K562 (cell line): Measurements from ENCODE around the gene SLC35F5. TPM values are rescaled to one million over a fixed set of nuclear protein-coding genes. Genes with fewer than 3 reads are reported as not detected.
"Not testable (repeated sequence)": the region's sequence is repeated elsewhere in the genome, so short reads cannot be mapped to it uniquely, and the experiment has no call there.

ENCODE experiments used
- ATAC-seq: fragments of 200-7000 bp; cut with Tn5 transposase; 3 replicates; pipeline ENCODE4 v1.9.1; 2020; ENCODE audit warnings: moderate library complexity
- BruUV-seq: library from RNA; stranded (reverse); fragments of 400-500 nt; replicated peaks from 2 replicates; lab custom pipeline; 2021; lab: Mats Ljungman, UMichigan
- CTCF ChIA-PET: fragments of 300-600 bp; formaldehyde crosslinking; extraction: SDS; loops from one replicate; lab custom pipeline; 2021; ENCODE audit warnings: low intra/inter-chr PET ratio; lab: Yijun Ruan, JAX
- POLR2A ChIA-PET: fragments of 300-600, 350-650 bp; sonication (Branson Sonifier 250); formaldehyde crosslinking; extraction: SDS; loops from one replicate; lab custom pipeline; 2021; ENCODE audit warnings: antibody characterized with exemption, inconsistent platforms; lab: Yijun Ruan, JAX
- DNase-seq, 4 experiments: peaks; one replicate each; pipeline versions ENCODE4 v3.0.0 to v3.0.0-alpha.2; 2011 to 2018; ENCODE audit warnings: low spot score in 3 of 4, mixed read lengths in 3 of 4; ENCODE audit errors: extremely low read depth in 1 of 4
- FAIRE-seq: peaks from 2 replicates; lab custom pipeline; 2011; peaks lifted over from hg19 to GRCh38; lab: Jason Lieb, UNC
- H2AFZ ChIP-seq: 2 replicates; pipeline ENCODE4 v1.6.0; 2011; ENCODE audit warnings: low read depth, low read length, control low read depth, inconsistent platforms
- H3K27ac ChIP-seq: fragments of 200-600 bp; 3 replicates; pipeline ENCODE4 v1.8.0; 2011; ENCODE audit warnings: low read depth, mild to moderate bottlenecking, control low read depth, inconsistent platforms, low read length, moderate library complexity, mixed read lengths; ENCODE audit errors: extremely low read depth
- H3K27me3 ChIP-seq, 2 experiments: fragments of 300-600 bp in 1 of 2; 2 replicates in 1 of 2; 3 replicates in 1 of 2; pipeline versions ENCODE4 v1.6.0 to v1.8.0; 2011; ENCODE audit warnings: inconsistent platforms in 2 of 2, low read length in 2 of 2, mild to moderate bottlenecking in 1 of 2, mixed read lengths in 1 of 2, moderate library complexity in 1 of 2; ENCODE audit not compliant: control insufficient read depth in 2 of 2, insufficient read depth in 2 of 2
- H3K36me3 ChIP-seq: fragments of 300-600 bp; 3 replicates; pipeline ENCODE4 v1.8.0; 2011; ENCODE audit warnings: mild to moderate bottlenecking, low read length, inconsistent platforms; ENCODE audit not compliant: control insufficient read depth, insufficient read depth
- H3K4me1 ChIP-seq, 2 experiments: fragments of 200-600 bp in 1 of 2; replicated peaks in 1 of 2; 2 replicates in 1 of 2; 3 replicates in 1 of 2; pipeline versions ENCODE4 v1.5.1 to v1.8.0; 2011; ENCODE audit warnings: inconsistent platforms in 2 of 2, low read length in 2 of 2, mild to moderate bottlenecking in 1 of 2, mixed read lengths in 1 of 2, moderate library complexity in 1 of 2; ENCODE audit not compliant: control insufficient read depth in 2 of 2, insufficient read depth in 2 of 2
- H3K4me2 ChIP-seq: 2 replicates; pipeline ENCODE4 v1.6.1; 2011; ENCODE audit warnings: low read length, control low read depth, inconsistent platforms, mixed read lengths; ENCODE audit not compliant: insufficient read depth
- H3K4me3 ChIP-seq: fragments of 200-600 bp; sonication (generic), shearing (Covaris generic); 2 replicates; pipeline ENCODE4 v1.5.1; 2016; ENCODE audit warnings: control low read depth, inconsistent platforms
- H3K79me2 ChIP-seq: fragments of 200-600 bp; 3 replicates; pipeline ENCODE4 v1.8.0; 2011; ENCODE audit warnings: low read length, inconsistent platforms; ENCODE audit not compliant: control insufficient read depth, insufficient read depth
- H3K9ac ChIP-seq, 2 experiments: 2 replicates each; pipeline versions ENCODE4 v1.6.0 to v1.6.1; 2011; ENCODE audit warnings: low read depth in 2 of 2, low read length in 2 of 2, control low read depth in 1 of 2, inconsistent platforms in 1 of 2, mild to moderate bottlenecking in 1 of 2, mixed read lengths in 1 of 2; ENCODE audit not compliant: insufficient read depth in 1 of 2
- H3K9me1 ChIP-seq: one replicate; pipeline ENCODE4 v1.6.0; 2011; ENCODE audit warnings: inconsistent platforms, mild to moderate bottlenecking, low read length, moderate library complexity; ENCODE audit not compliant: control insufficient read depth, insufficient read depth
- H3K9me3 ChIP-seq: replicated peaks from 2 replicates; pipeline ENCODE4 v1.5.1; 2011; ENCODE audit warnings: low read depth, low read length, inconsistent platforms; ENCODE audit not compliant: control insufficient read depth, insufficient read depth
- H4K20me1 ChIP-seq: replicated peaks from 2 replicates; pipeline ENCODE4 v1.6.1; 2011; ENCODE audit warnings: low read length, inconsistent platforms, mixed read lengths; ENCODE audit not compliant: control insufficient read depth, insufficient read depth
- CEBPB ChIP-seq: fragments of 450-650 bp; IDR thresholded peaks from 2 replicates; pipeline ENCODE4 v1.6.1; 2016; ENCODE audit warnings: missing genetic modification characterization, missing compliant biosample characterization
- HNRNPK ChIP-seq: fragments of 200-400 bp; formaldehyde crosslinking; IDR thresholded peaks from one replicate; pipeline ENCODE4 v1.6.1; 2018; ENCODE audit warnings: mild to moderate bottlenecking, low read depth, low read length; ENCODE audit not compliant: poor library complexity, severe bottlenecking
- MAFK ChIP-seq: IDR thresholded peaks from 2 replicates; pipeline ENCODE4 v1.6.1; 2011; ENCODE audit warnings: low read length, improper control_type of control experiment
- RBFOX2 ChIP-seq: fragments of 200-400 bp; formaldehyde crosslinking; IDR thresholded peaks from 2 replicates; pipeline ENCODE4 v1.6.1; 2017; ENCODE audit warnings: low read depth, mild to moderate bottlenecking, low read length, moderate library complexity
- ZNF431 ChIP-seq: sonication (generic); formaldehyde crosslinking; IDR thresholded peaks from 2 replicates; pipeline ENCODE4 v1.8.0; 2022; ENCODE audit warnings: mild to moderate bottlenecking, missing genetic modification reagents
- ZNF766 ChIP-seq: fragments of 200-800 bp; sonication (Bioruptor generic); conservative IDR thresholded peaks from 2 replicates; pipeline ENCODE4 v1.6.1; 2016; ENCODE audit warnings: missing genetic modification characterization, missing compliant biosample characterization
- WGBS: fragments of 100-300 bp; shearing (Covaris generic); methylation state at CpG from one replicate; pipeline ENCODE4 v1.1.6; 2016; ENCODE audit warnings: low coverage, mixed read lengths; ENCODE audit not compliant: insufficient coverage; ENCODE audit errors: missing lambda C conversion rate; 5-methylcytosine and 5-hydroxymethylcytosine counted together
- in situ Hi-C: fragments of 300-500 bp; cut with MboI; formaldehyde crosslinking; loops from 4 replicates; pipeline ENCODE4 v1.15.0; 2018; ENCODE audit warnings: inconsistent platforms, mixed read lengths
- intact Hi-C: fragments of 100-400 bp; cut with micrococcal nuclease; formaldehyde crosslinking; loops from 2 replicates; pipeline ENCODE4 v1.14.2; 2022
- polyA plus RNA-seq, 8 experiments: library from polyadenylated mRNA; depleted of rRNA in 4 of 8; stranded (reverse) in 5 of 8; unstranded in 3 of 8; fragments of >200 nt; fragmentation: Nextera tagmentation in 2 of 8; fragmentation: Illumina TruSeq in 1 of 8; extraction: Ambion mirVana in 2 of 8; extraction: Trizol in 1 of 8; gene quantifications; 2 replicates each; pipeline versions ENCODE4 v1.2.1 to v1.2.3, GENCODE V29; 2011 to 2014; ENCODE audit warnings: inconsistent platforms in 1 of 8, missing spikeins in 1 of 8
- total RNA-seq, 7 experiments: library from RNA; depleted of rRNA in 6 of 7; stranded (reverse); fragments of >200 nt in 6 of 7; fragmentation: Illumina TruSeq in 2 of 7; extraction: Trizol in 2 of 7; gene quantifications; 2 replicates each; pipeline versions ENCODE4 v1.2.1 to v1.2.3, GENCODE V29; 2011 to 2021; ENCODE audit warnings: low replicate concordance in 1 of 7

The SLC35F5 gene
- total and polyA plus RNA-seq, 9 of the 15 experiments (the other 6 are each of a cell fraction or from before 2014, with no cell fraction given): 4.9 to 50.7 (median 30.5) TPM

- no peak for TF ChIP-seq MAFK
Observed at GRCh38 chr2:113776949-113777348, 20.5 kb upstream of the SLC35F5 start (continued).

- H2AFZ ChIP-seq: 0 out of 2 replicates have a peak overlapping the region, but pooled peaks have one; percentile 12
- intact Hi-C loops, H3K9me3 ChIP-seq: not testable (repeated sequence)
- peak; percentile 46; the same call in 1 of the 2 replicates for TF ChIP-seq CEBPB
- TF ChIP-seq, all 486 proteins: peak for 1; not testable (repeated sequence) for 485
- CTCF ChIA-PET, ATAC-seq, H3K4me2 ChIP-seq, H3K36me3 ChIP-seq, DNase-seq, BruUV-seq, H3K9ac ChIP-seq, in situ Hi-C loops, H3K79me2 ChIP-seq, H3K4me1 ChIP-seq, H3K9me1 ChIP-seq, H3K27me3 ChIP-seq, H3K27ac ChIP-seq, FAIRE-seq, H4K20me1 ChIP-seq, H3K4me3 ChIP-seq: not testable (repeated sequence)
- WGBS: 41% methylated on average over 6 of the region's 6 CpGs
- POLR2A ChIA-PET: interaction anchor here (1.4 kb wide), 1 partner anchor 18 kb away, joined by 4 read pairs; the partner anchor contains the start of gene SLC35F5
Observed at GRCh38 chr2:113774616-113775015, 18.2 kb upstream of the SLC35F5 start.

GRCh38 chr2:113770929-113771328 lies 14.5 kb upstream of the SLC35F5 start:
- in situ Hi-C loops: no loop called here
- 11% methylated on average over 3 of the region's 3 CpGs for WGBS
- Histone ChIP-seq H3K9me1 (no peaks in the 10 kb centered on the region), H3K9ac (no peak overlapping the region), H3K79me2 (no peaks in the 10 kb centered on the region), H3K4me3 (no peak overlapping the region), H3K4me1 (peaks cover 0 to 2% of the 10 kb centered on the region in 2 experiments; a peak in 1 of 5 replicates), H3K9me3 (no peaks in the 10 kb centered on the region)
- no TSS peak for BruUV-seq
- TF ChIP-seq ZNF766 (CRISPR knock-in tag): peak; percentile 73; the same call in 1 of the 2 replicates
- no peak for TF ChIP-seq RBFOX2
- TF ChIP-seq ZNF431 (CRISPR knock-in tag): peak; percentile 31; the same call in 1 of the 2 replicates
- no peak for TF ChIP-seq HNRNPK
- TF ChIP-seq, all 486 proteins: peak for 2
- no peak overlapping the region for H3K27ac ChIP-seq
- H4K20me1 ChIP-seq: no peaks in the 10 kb centered on the region
- FAIRE-seq: peak; percentile 15
- H3K4me2 ChIP-seq: peak overlapping the region; percentile 20; the same call in 1 of the 2 replicates
- ChIA-PET CTCF (no interaction called here), POLR2A (no interaction called here)
- no peaks in the 10 kb centered on the region for H3K36me3 ChIP-seq
- peak; percentile 91 for ATAC-seq
- H3K27me3 ChIP-seq: no peaks in the 10 kb centered on the region
- intact Hi-C loops: no loop called here
- peak in 2 of 4 experiments; percentile 26 to 62 for DNase-seq
- peak overlapping the region; percentile 74 for H2AFZ ChIP-seq
